Calu3 (cell line): ENCODE data around the gene POLD3. TPM values are rescaled to one million over a fixed set of nuclear protein-coding genes. Genes with fewer than 3 reads are reported as not detected.
A peak's percentile ranks its signal among the peaks of the same experiment; 100 is the strongest.

Experiments
- BruUV-seq: library from RNA; stranded (reverse); fragments of 400-500 nt; replicated peaks from 2 replicates; lab custom pipeline; 2021; lab: Mats Ljungman, UMichigan
- CTCF ChIA-PET: fragments of 300-600 bp; sonication (Branson Sonifier 250); formaldehyde crosslinking; loops from one replicate; lab custom pipeline; 2022; ENCODE audit warnings: antibody characterized with exemption; lab: Charles Lee
- DNase-seq: peaks from one replicate; pipeline ENCODE4 v3.0.0; 2022
- H3K27ac Mint-ChIP-seq: one replicate; pipeline ENCODE4 v1.8.0; 2022; ENCODE audit warnings: mixed read lengths; ENCODE audit not compliant: unreplicated experiment
- H3K27me3 Mint-ChIP-seq: one replicate; pipeline ENCODE4 v1.8.0; 2022; ENCODE audit warnings: mixed read lengths; ENCODE audit not compliant: unreplicated experiment
- H3K36me3 Mint-ChIP-seq: one replicate; pipeline ENCODE4 v1.8.0; 2022; ENCODE audit warnings: mild to moderate bottlenecking, moderate library complexity, mixed read lengths; ENCODE audit not compliant: insufficient read depth, unreplicated experiment
- H3K4me1 Mint-ChIP-seq: one replicate; pipeline ENCODE4 v1.8.0; 2022; ENCODE audit warnings: mild to moderate bottlenecking, low read depth, mixed read lengths; ENCODE audit not compliant: unreplicated experiment
- H3K4me3 Mint-ChIP-seq: one replicate; pipeline ENCODE4 v1.8.0; 2022; ENCODE audit warnings: mild to moderate bottlenecking, low read depth, moderate library complexity, mixed read lengths; ENCODE audit not compliant: unreplicated experiment
- H3K9me3 Mint-ChIP-seq: one replicate; pipeline ENCODE4 v1.8.0; 2022; ENCODE audit warnings: low read depth, mixed read lengths; ENCODE audit not compliant: unreplicated experiment
- intact Hi-C: fragments of 100-400 bp; cut with micrococcal nuclease; formaldehyde crosslinking; loops from one replicate; pipeline ENCODE4 v1.10.0; 2022; ENCODE audit not compliant: unreplicated experiment
- total RNA-seq: library from RNA; stranded (reverse); gene quantifications from 2 replicates; pipeline ENCODE4 v1.2.3, GENCODE V29; 2022
- TF ChIP-seq, protein P1 (sequence below): fragments of 200-600 bp; IDR thresholded peaks from one replicate; pipeline ENCODE4 v1.8.0; 2022; ENCODE audit warnings: antibody characterized with exemption; ENCODE audit not compliant: unreplicated experiment

Gene POLD3
- total RNA-seq, 1 experiment from 2014 or later: 25.1 TPM

DNA sequence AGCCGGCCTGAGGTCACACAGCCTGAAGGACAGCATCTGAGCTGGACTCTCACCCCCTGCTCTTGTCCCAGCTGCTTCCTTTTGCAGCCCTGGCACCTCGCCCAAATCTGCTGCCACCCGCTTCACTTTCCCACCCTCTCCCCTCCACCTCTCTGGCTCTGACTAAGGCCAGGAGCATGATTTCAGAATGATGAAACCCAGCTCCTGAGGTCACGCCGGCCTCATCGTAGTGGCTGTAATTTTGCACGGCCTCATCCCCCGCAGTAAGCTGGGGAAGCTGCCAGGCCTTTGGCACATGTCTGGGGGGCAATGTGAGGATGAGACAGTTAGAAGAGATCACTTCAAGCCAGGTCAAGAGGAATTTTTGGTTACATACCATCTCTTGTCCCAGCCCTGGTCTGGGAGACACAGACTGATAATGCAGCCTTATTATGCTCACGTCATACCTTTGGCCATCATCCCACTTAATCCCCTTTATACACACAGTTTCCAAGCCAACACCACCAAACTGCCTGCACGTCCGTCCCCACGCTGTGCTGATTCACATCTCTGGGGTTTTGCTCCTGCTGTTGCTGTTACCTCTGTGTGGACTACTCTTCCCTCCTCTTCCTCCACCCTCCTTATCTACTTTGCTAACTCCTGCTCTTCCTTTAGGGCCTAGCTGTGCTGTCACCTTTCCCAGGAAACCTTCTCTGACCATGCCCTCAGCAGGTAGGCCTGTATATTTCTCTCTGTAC, 80.7 kb downstream of the POLD3 start:
- peak; percentile 69 for DNase-seq
- peaks cover 5% of the 10 kb centered on the region for H3K36me3 Mint-ChIP-seq
- H3K27ac Mint-ChIP-seq: peak overlapping the region; percentile 40
- intact Hi-C loops: no loop called here
- H3K4me3 Mint-ChIP-seq: no peak overlapping the region
- H3K9me3 Mint-ChIP-seq: peaks cover 2% of the 10 kb centered on the region
- TF ChIP-seq, protein P1, sequence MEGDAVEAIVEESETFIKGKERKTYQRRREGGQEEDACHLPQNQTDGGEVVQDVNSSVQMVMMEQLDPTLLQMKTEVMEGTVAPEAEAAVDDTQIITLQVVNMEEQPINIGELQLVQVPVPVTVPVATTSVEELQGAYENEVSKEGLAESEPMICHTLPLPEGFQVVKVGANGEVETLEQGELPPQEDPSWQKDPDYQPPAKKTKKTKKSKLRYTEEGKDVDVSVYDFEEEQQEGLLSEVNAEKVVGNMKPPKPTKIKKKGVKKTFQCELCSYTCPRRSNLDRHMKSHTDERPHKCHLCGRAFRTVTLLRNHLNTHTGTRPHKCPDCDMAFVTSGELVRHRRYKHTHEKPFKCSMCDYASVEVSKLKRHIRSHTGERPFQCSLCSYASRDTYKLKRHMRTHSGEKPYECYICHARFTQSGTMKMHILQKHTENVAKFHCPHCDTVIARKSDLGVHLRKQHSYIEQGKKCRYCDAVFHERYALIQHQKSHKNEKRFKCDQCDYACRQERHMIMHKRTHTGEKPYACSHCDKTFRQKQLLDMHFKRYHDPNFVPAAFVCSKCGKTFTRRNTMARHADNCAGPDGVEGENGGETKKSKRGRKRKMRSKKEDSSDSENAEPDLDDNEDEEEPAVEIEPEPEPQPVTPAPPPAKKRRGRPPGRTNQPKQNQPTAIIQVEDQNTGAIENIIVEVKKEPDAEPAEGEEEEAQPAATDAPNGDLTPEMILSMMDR: no peak
- CTCF ChIA-PET: interaction anchor here (1.3 to 1.7 kb wide), 2 partner anchors 29 to 66 kb away, joined by 4 read pairs; no protein-coding TSS in a partner anchor
- BruUV-seq: no TSS peak
- peaks cover 14% of the 10 kb centered on the region for H3K4me1 Mint-ChIP-seq
- no peaks in the 10 kb centered on the region for H3K27me3 Mint-ChIP-seq

DNA sequence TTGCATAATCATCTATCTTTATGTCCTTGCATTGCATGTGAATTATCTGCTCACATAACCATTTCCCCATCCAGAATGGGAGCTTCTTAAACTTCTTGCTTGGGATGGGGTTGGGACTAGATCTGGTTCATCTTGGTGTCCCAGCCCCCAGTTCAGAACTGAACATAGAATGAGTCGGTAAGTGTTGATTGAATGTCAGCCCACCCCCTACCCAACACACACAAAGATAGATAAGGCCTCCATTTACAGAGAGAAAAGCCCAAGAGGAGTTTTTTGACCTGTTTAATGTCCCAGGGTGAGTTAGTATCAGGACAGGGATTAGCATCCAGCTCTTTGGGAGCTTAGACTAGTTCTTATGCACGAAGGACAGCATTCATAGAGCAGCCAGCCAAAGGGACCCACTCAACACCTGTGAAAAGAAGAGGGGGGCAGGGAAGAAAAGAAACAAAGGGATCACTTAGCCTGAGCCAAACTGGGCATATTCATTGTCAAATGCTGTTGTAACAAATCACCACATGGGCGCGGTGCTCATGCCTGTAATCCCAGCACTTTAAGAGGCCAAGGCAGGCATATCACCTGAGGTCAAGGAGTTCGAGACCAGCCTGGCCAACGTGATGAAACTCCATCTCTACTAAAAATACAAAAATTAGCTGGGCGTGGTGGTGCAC, 81.4 kb downstream of the POLD3 start:
- DNase-seq: no peak
- Mint-ChIP-seq H3K27me3 (no peaks in the 10 kb centered on the region), H3K4me3 (no peak overlapping the region), H3K9me3 (peaks cover 2% of the 10 kb centered on the region), H3K4me1 (peaks cover 14% of the 10 kb centered on the region), H3K27ac (peak overlapping the region; percentile 40), H3K36me3 (peaks cover 5% of the 10 kb centered on the region)
- no TSS peak for BruUV-seq
- intact Hi-C loops: no loop called here
- CTCF ChIA-PET: interaction anchor here (1.7 kb wide), 1 partner anchor 66 kb away, joined by 4 read pairs; no protein-coding TSS in a partner anchor
- TF ChIP-seq, protein P1: no peak

DNA sequence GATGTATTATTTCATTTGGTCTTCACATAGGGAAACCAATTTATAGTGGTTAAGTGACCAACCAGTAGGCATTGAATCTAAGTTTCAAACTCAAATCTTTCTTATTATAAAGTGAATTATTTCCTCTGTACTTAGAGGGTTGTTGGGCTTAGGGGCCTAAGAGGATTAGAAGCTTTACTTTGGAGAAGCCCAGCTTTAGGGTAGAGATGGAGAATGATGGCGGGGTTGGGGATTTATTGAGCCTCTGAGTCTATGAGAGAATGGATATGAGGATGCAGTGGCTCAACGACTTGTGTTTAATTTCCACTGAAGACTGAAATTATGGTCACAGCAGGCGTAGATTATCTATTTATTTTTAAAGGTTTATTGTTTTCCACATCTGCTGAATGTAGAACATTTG, 83.4 kb downstream of the POLD3 start:
- H3K36me3 Mint-ChIP-seq: peaks cover 5% of the 10 kb centered on the region
- H3K4me3 Mint-ChIP-seq: no peak overlapping the region
- no peak for DNase-seq
- H3K9me3 Mint-ChIP-seq: peaks cover 2% of the 10 kb centered on the region
- TF ChIP-seq, protein P1: no peak
- no peak overlapping the region for H3K27ac Mint-ChIP-seq
- CTCF ChIA-PET: no interaction called here
- peaks cover 14% of the 10 kb centered on the region for H3K4me1 Mint-ChIP-seq
- no TSS peak for BruUV-seq
- intact Hi-C loops: no loop called here
- H3K27me3 Mint-ChIP-seq: no peaks in the 10 kb centered on the region

DNA sequence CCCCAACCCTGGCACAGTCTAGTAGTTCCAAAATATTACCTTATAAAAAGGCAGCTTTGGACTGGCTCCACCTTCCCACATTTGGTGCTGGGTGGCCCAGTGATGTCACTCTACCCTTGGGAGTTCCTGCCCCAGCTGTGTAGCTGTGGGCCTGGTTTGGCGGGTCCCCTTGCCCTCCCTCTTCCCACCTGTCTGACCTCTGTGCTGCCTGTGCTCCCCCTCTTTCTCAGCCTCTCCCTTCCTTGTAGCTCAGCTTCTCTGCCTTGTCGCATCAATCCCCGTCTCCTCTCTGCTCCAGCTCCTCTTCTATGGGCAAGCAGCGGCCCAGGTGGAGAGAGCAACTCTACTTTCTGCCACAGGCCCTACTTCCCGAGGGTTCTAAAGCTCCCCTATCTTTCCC, 84.2 kb downstream of the POLD3 start:
- intact Hi-C loops: no loop called here
- no peak for DNase-seq
- Mint-ChIP-seq H3K27me3 (no peaks in the 10 kb centered on the region), H3K9me3 (peaks cover 2% of the 10 kb centered on the region), H3K4me1 (peaks cover 14% of the 10 kb centered on the region), H3K36me3 (peaks cover under 1% of the 10 kb centered on the region), H3K4me3 (no peak overlapping the region), H3K27ac (no peak overlapping the region)
- no TSS peak for BruUV-seq
- TF ChIP-seq, protein P1: no peak
- CTCF ChIA-PET: no interaction called here
